ENCODE results near the gene SMC3. TPM values are rescaled to one million over a fixed set of nuclear protein-coding genes. Genes with fewer than 3 reads are reported as not detected.

Gene SMC3
- total RNA-seq, 1 experiment from 2014 or later, result 42.3 TPM

- H2AFZ ChIP-seq (ENCODE audit: low read length), result no peak within 1 kb of the TSS
- no peak within 1 kb of the TSS for H3K4me3 ChIP-seq (ENCODE audit: low read length)
Measured at GRCh38 chr10:110643653-110644597, 76.4 kb downstream of the SMC3 start, which contains the start of gene RBM20. TSS of gene RBM20 (plus strand) at chr10:110644336. CDS start at chr10:110644455, 119 bp downstream.

GRCh38 chr10:110644598-110645462 is 77.3 kb downstream of the SMC3 start:
- Histone ChIP-seq H3K4me3 (ENCODE audit: low read length) (no peak overlapping the region), H3K27me3 (ENCODE audit: low read length) (no peaks in the 10 kb centered on the region), H3K4me1 (ENCODE audit: low read length) (peaks cover 7% of the 10 kb centered on the region), H3K9ac (ENCODE audit: low read length) (no peak overlapping the region), H3K9me3 (ENCODE audit: low read length) (no peaks in the 10 kb centered on the region), H3K4me2 (ENCODE audit: low read depth, low read length, poor library complexity, severe bottlenecking) (no peak overlapping the region), H4K20me1 (ENCODE audit: insufficient read depth, low read depth, low read length) (no peaks in the 10 kb centered on the region), H3K79me2 (ENCODE audit: low read length) (no peaks in the 10 kb centered on the region), H3K36me3 (ENCODE audit: insufficient read depth, low read length) (no peaks in the 10 kb centered on the region), H3K27ac (ENCODE audit: low read length) (no peak overlapping the region), H3K9me2 (replicated peaks; ENCODE audit: insufficient read depth, low read length) (no peaks in the 10 kb centered on the region), H2AFZ (ENCODE audit: low read length) (no peak overlapping the region)
- DNase-seq, result no peak

More at GRCh38 chr10:110643653-110644597, 76.4 kb downstream of the SMC3 start, which contains the start of gene RBM20:
- Histone ChIP-seq H3K27ac (ENCODE audit: low read length) (no peak within 1 kb of the TSS), H3K9me3 (ENCODE audit: low read length) (no peaks in the 10 kb centered on the region), H4K20me1 (ENCODE audit: insufficient read depth, low read depth, low read length) (no peaks in the 10 kb centered on the region), H3K4me1 (ENCODE audit: low read length) (no peaks in the 10 kb centered on the region), H3K9me2 (replicated peaks; ENCODE audit: insufficient read depth, low read length) (no peaks in the 10 kb centered on the region), H3K27me3 (ENCODE audit: low read length) (no peaks in the 10 kb centered on the region), H3K79me2 (ENCODE audit: low read length) (no peaks in the 10 kb centered on the region), H3K4me2 (ENCODE audit: low read depth, low read length, poor library complexity, severe bottlenecking) (no peak within 1 kb of the TSS), H3K9ac (ENCODE audit: low read length) (no peak within 1 kb of the TSS), H3K36me3 (ENCODE audit: insufficient read depth, low read length) (no peaks in the 10 kb centered on the region)
- no peak for DNase-seq

- H4K20me1 ChIP-seq (ENCODE audit: insufficient read depth, low read depth, low read length), result no peaks in the 10 kb centered on the region
- no peaks in the 10 kb centered on the region for H3K9me2 ChIP-seq (replicated peaks; ENCODE audit: insufficient read depth, low read length)
- no peaks in the 10 kb centered on the region for H3K27me3 ChIP-seq (ENCODE audit: low read length)
- no peaks in the 10 kb centered on the region for H3K9me3 ChIP-seq (ENCODE audit: low read length)
- H3K36me3 ChIP-seq (ENCODE audit: insufficient read depth, low read length), result no peaks in the 10 kb centered on the region
- peaks cover 10% of the 10 kb centered on the region for H3K4me1 ChIP-seq (ENCODE audit: low read length)
- DNase-seq, result no peak
- no peak overlapping the region for H3K27ac ChIP-seq (ENCODE audit: low read length)
- no peak overlapping the region for H3K4me3 ChIP-seq (ENCODE audit: low read length)
- H3K4me2 ChIP-seq (ENCODE audit: low read depth, low read length, poor library complexity, severe bottlenecking), result no peak overlapping the region
- no peak overlapping the region for H2AFZ ChIP-seq (ENCODE audit: low read length)
- no peaks in the 10 kb centered on the region for H3K79me2 ChIP-seq (ENCODE audit: low read length)
- no peak overlapping the region for H3K9ac ChIP-seq (ENCODE audit: low read length)
Measured at GRCh38 chr10:110646417-110647135, 79.1 kb downstream of the SMC3 start.

- H3K27me3 ChIP-seq (ENCODE audit: low read length), result no peaks in the 10 kb centered on the region
- no peak for DNase-seq
Measured at GRCh38 chr10:110647136-110647430, 79.6 kb downstream of the SMC3 start.

GRCh38 chr10:110648692-110649346 is 81.3 kb downstream of the SMC3 start:
- no peaks in the 10 kb centered on the region for H3K27me3 ChIP-seq (ENCODE audit: low read length)
- no peaks in the 10 kb centered on the region for H3K36me3 ChIP-seq (ENCODE audit: insufficient read depth, low read length)
- no peak overlapping the region for H3K9ac ChIP-seq (ENCODE audit: low read length)
- H3K9me3 ChIP-seq (ENCODE audit: low read length), result no peaks in the 10 kb centered on the region
- no peak overlapping the region for H3K4me3 ChIP-seq (ENCODE audit: low read length)
- DNase-seq, result no peak
- no peaks in the 10 kb centered on the region for H4K20me1 ChIP-seq (ENCODE audit: insufficient read depth, low read depth, low read length)
- H3K9me2 ChIP-seq (replicated peaks; ENCODE audit: insufficient read depth, low read length), result no peaks in the 10 kb centered on the region
- H3K4me1 ChIP-seq (ENCODE audit: low read length), result peaks cover 10% of the 10 kb centered on the region
- no peaks in the 10 kb centered on the region for H3K79me2 ChIP-seq (ENCODE audit: low read length)
- no peak overlapping the region for H3K27ac ChIP-seq (ENCODE audit: low read length)
- H3K4me2 ChIP-seq (ENCODE audit: low read depth, low read length, poor library complexity, severe bottlenecking), result no peak overlapping the region
- H2AFZ ChIP-seq (ENCODE audit: low read length), result no peak overlapping the region

More at GRCh38 chr10:110647136-110647430, 79.6 kb downstream of the SMC3 start:
- H3K9me3 ChIP-seq (ENCODE audit: low read length), result no peaks in the 10 kb centered on the region
- no peaks in the 10 kb centered on the region for H3K9me2 ChIP-seq (replicated peaks; ENCODE audit: insufficient read depth, low read length)
- H4K20me1 ChIP-seq (ENCODE audit: insufficient read depth, low read depth, low read length), result no peaks in the 10 kb centered on the region
- H3K9ac ChIP-seq (ENCODE audit: low read length), result no peak overlapping the region
- H3K4me3 ChIP-seq (ENCODE audit: low read length), result no peak overlapping the region
- no peak overlapping the region for H3K4me2 ChIP-seq (ENCODE audit: low read depth, low read length, poor library complexity, severe bottlenecking)
- no peaks in the 10 kb centered on the region for H3K36me3 ChIP-seq (ENCODE audit: insufficient read depth, low read length)
- peaks cover 10% of the 10 kb centered on the region for H3K4me1 ChIP-seq (ENCODE audit: low read length)
- H3K27ac ChIP-seq (ENCODE audit: low read length), result no peak overlapping the region
- no peaks in the 10 kb centered on the region for H3K79me2 ChIP-seq (ENCODE audit: low read length)
- H2AFZ ChIP-seq (ENCODE audit: low read length), result no peak overlapping the region

- H3K4me2 ChIP-seq (ENCODE audit: low read depth, low read length, poor library complexity, severe bottlenecking), result no peak overlapping the region
- no peaks in the 10 kb centered on the region for H3K9me2 ChIP-seq (replicated peaks; ENCODE audit: insufficient read depth, low read length)
- H3K4me1 ChIP-seq (ENCODE audit: low read length), result peaks cover 10% of the 10 kb centered on the region
- H3K27me3 ChIP-seq (ENCODE audit: low read length), result no peaks in the 10 kb centered on the region
- H3K9me3 ChIP-seq (ENCODE audit: low read length), result no peaks in the 10 kb centered on the region
- no peaks in the 10 kb centered on the region for H3K79me2 ChIP-seq (ENCODE audit: low read length)
- H3K36me3 ChIP-seq (ENCODE audit: insufficient read depth, low read length), result no peaks in the 10 kb centered on the region
- no peaks in the 10 kb centered on the region for H4K20me1 ChIP-seq (ENCODE audit: insufficient read depth, low read depth, low read length)
- H3K27ac ChIP-seq (ENCODE audit: low read length), result no peak overlapping the region
- no peak overlapping the region for H3K9ac ChIP-seq (ENCODE audit: low read length)
- no peak for DNase-seq
- no peak overlapping the region for H2AFZ ChIP-seq (ENCODE audit: low read length)
- H3K4me3 ChIP-seq (ENCODE audit: low read length), result no peak overlapping the region
Measured at GRCh38 chr10:110649347-110650264, 82.1 kb downstream of the SMC3 start.

- Histone ChIP-seq H3K9me2 (replicated peaks; ENCODE audit: insufficient read depth, low read length) (no peaks in the 10 kb centered on the region), H3K79me2 (ENCODE audit: low read length) (no peaks in the 10 kb centered on the region), H3K9me3 (ENCODE audit: low read length) (no peaks in the 10 kb centered on the region), H3K36me3 (ENCODE audit: insufficient read depth, low read length) (no peaks in the 10 kb centered on the region), H3K27me3 (ENCODE audit: low read length) (no peaks in the 10 kb centered on the region), H3K9ac (ENCODE audit: low read length) (no peak overlapping the region), H3K27ac (ENCODE audit: low read length) (no peak overlapping the region), H3K4me2 (ENCODE audit: low read depth, low read length, poor library complexity, severe bottlenecking) (no peak overlapping the region), H4K20me1 (ENCODE audit: insufficient read depth, low read depth, low read length) (no peaks in the 10 kb centered on the region), H3K4me1 (ENCODE audit: low read length) (peaks cover 10% of the 10 kb centered on the region), H3K4me3 (ENCODE audit: low read length) (no peak overlapping the region), H2AFZ (ENCODE audit: low read length) (no peak overlapping the region)
- DNase-seq, result no peak
Measured at GRCh38 chr10:110650265-110650668, 82.8 kb downstream of the SMC3 start.
